ENCODE measurements around the gene RCOR1. TPM values are rescaled to one million over a fixed set of nuclear protein-coding genes. Genes with fewer than 3 reads are reported as not detected.

The RCOR1 gene
- polyA plus RNA-seq, 1 donor (not counting 4 experiments of a cell fraction or from before 2014, with no cell fraction given), result 27.0 TPM

DNA sequence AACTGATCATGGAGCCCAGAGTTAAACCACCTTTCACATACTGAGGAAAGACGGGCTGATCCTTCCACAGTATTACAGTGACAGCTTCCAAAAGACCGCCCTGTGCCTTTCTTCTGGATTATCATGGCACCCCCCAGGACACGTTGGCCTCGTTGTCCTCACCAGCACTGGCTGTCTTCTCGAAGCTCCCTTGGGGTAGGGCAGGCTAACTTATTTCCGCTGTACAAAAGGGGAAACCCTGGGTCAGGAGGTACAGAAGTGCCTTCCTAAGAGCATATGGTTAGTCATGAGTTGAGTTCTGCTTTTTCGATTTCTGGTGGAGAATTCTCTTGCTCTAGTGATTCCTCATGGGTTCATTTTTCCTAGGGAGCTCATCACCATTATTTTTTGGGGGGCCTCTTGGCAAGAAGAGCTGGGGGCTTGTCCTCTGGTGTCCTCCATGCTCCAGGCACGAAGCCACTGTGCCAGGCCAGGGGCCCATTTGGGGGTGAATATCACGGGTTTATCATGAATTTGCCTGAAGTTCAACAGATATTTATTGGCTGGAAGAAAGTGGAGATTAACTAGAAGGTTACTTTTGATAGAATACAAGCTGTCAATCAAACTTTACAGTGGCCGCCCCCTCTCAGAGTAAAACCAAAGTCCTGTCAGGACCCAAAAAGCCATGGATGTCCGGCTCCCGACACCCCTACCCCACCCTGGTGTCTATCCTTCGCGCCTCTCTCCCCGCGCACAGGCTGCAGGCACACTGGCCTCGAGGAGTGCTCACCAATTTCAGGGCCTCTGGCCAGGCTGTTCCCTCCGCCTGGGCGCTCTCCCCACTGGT lies 176.0 kb downstream of the RCOR1 start:
- Histone ChIP-seq H3K9me1 (ENCODE audit: control insufficient read depth, extremely low read depth, insufficient read depth, low read length) (no peaks in the 10 kb centered on the region), H4K20me1 (ENCODE audit: control insufficient read depth, extremely low read depth, insufficient read depth, low read length) (no peaks in the 10 kb centered on the region), H2AFZ (ENCODE audit: control insufficient read depth, low read length) (no peak overlapping the region), H3K27me3 (ENCODE audit: control insufficient read depth, extremely low read depth, insufficient read depth, low read length) (no peaks in the 10 kb centered on the region), H3K9ac (ENCODE audit: control insufficient read depth, extremely low read depth, insufficient read depth, low read length) (no peak overlapping the region), H3K4me3 (ENCODE audit: control insufficient read depth in 2 of 3, extremely low read depth in 1 of 3, insufficient read depth in 2 of 3, low read depth in 1 of 3, low read length in 3 of 3) (no peak overlapping the region), H3K4me1 (ENCODE audit: control insufficient read depth, extremely low read depth, insufficient read depth, low read length) (no peaks in the 10 kb centered on the region), H3K27ac (ENCODE audit: control insufficient read depth, insufficient read depth, low read length) (no peak overlapping the region), H3K36me3 (ENCODE audit: control insufficient read depth in 2 of 2, extremely low read depth in 1 of 2, insufficient read depth in 2 of 2, low read length in 2 of 2) (no peaks in the 10 kb centered on the region), H3K4me2 (ENCODE audit: control insufficient read depth, extremely low read depth, insufficient read depth, low read depth, low read length) (no peak overlapping the region), H3K9me3 (ENCODE audit: control insufficient read depth, low read depth, low read length) (no peaks in the 10 kb centered on the region), H3K79me2 (ENCODE audit: control insufficient read depth, insufficient read depth, low read length) (no peaks in the 10 kb centered on the region)
- FAIRE-seq, result no peak
- no peak for TF ChIP-seq EZH2 (IDR thresholded peaks at IDR 0.05; ENCODE audit: low read length)
- TF ChIP-seq, protein P1, sequence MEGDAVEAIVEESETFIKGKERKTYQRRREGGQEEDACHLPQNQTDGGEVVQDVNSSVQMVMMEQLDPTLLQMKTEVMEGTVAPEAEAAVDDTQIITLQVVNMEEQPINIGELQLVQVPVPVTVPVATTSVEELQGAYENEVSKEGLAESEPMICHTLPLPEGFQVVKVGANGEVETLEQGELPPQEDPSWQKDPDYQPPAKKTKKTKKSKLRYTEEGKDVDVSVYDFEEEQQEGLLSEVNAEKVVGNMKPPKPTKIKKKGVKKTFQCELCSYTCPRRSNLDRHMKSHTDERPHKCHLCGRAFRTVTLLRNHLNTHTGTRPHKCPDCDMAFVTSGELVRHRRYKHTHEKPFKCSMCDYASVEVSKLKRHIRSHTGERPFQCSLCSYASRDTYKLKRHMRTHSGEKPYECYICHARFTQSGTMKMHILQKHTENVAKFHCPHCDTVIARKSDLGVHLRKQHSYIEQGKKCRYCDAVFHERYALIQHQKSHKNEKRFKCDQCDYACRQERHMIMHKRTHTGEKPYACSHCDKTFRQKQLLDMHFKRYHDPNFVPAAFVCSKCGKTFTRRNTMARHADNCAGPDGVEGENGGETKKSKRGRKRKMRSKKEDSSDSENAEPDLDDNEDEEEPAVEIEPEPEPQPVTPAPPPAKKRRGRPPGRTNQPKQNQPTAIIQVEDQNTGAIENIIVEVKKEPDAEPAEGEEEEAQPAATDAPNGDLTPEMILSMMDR (optimal IDR thresholded peaks at IDR 0.05 in 1 of 3, IDR thresholded peaks at IDR 0.05 in 1 of 3, conservative IDR thresholded peaks at IDR 0.05 in 1 of 3; ENCODE audit: extremely low read depth in 1 of 3, insufficient read depth in 2 of 3, low read length in 3 of 3), result no peak
- dilution Hi-C loops (cut with MboI; ENCODE audit: extremely low pct_ligation_motif_present, low sequenced_read_pairs), result no loop called here
- no peak for DNase-seq (ENCODE audit: low read depth, low spot score)

DNA sequence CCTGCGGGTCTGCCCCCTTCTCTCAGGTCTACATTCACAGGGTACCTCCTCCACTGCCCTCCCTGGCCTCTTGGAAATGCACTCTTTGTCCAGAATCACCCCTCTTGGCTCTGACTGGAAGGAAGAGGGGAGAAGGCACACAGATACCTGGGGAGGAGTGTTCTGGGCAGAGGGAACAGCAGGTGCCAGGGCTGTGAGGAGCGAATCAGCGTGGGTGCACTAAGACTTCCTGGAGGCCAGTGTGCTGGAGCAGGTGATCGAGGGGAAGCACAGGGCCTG lies 176.5 kb downstream of the RCOR1 start:
- FAIRE-seq (no peak), DNase-seq (ENCODE audit: low read depth, low spot score) (no peak)
- no peaks in the 10 kb centered on the region for H3K27me3 ChIP-seq (ENCODE audit: control insufficient read depth, extremely low read depth, insufficient read depth, low read length)
- no peaks in the 10 kb centered on the region for H3K79me2 ChIP-seq (ENCODE audit: control insufficient read depth, insufficient read depth, low read length)
- no peaks in the 10 kb centered on the region for H3K9me1 ChIP-seq (ENCODE audit: control insufficient read depth, extremely low read depth, insufficient read depth, low read length)
- no peak overlapping the region for H3K4me2 ChIP-seq (ENCODE audit: control insufficient read depth, extremely low read depth, insufficient read depth, low read depth, low read length)
- no peaks in the 10 kb centered on the region for H3K36me3 ChIP-seq (ENCODE audit: control insufficient read depth in 2 of 2, extremely low read depth in 1 of 2, insufficient read depth in 2 of 2, low read length in 2 of 2)
- no peaks in the 10 kb centered on the region for H3K4me1 ChIP-seq (ENCODE audit: control insufficient read depth, extremely low read depth, insufficient read depth, low read length)
- no peak overlapping the region for H3K27ac ChIP-seq (ENCODE audit: control insufficient read depth, insufficient read depth, low read length)
- H3K9me3 ChIP-seq (ENCODE audit: control insufficient read depth, low read depth, low read length), result no peaks in the 10 kb centered on the region
- no peak overlapping the region for H3K4me3 ChIP-seq (ENCODE audit: control insufficient read depth in 2 of 3, extremely low read depth in 1 of 3, insufficient read depth in 2 of 3, low read depth in 1 of 3, low read length in 3 of 3)
- dilution Hi-C loops (cut with MboI; ENCODE audit: extremely low pct_ligation_motif_present, low sequenced_read_pairs), result no loop called here
- no peaks in the 10 kb centered on the region for H4K20me1 ChIP-seq (ENCODE audit: control insufficient read depth, extremely low read depth, insufficient read depth, low read length)
- no peak overlapping the region for H2AFZ ChIP-seq (ENCODE audit: control insufficient read depth, low read length)
- TF ChIP-seq, protein P1 (optimal IDR thresholded peaks at IDR 0.05 in 1 of 3, IDR thresholded peaks at IDR 0.05 in 1 of 3, conservative IDR thresholded peaks at IDR 0.05 in 1 of 3; ENCODE audit: extremely low read depth in 1 of 3, insufficient read depth in 2 of 3, low read length in 3 of 3), result no peak
- TF ChIP-seq EZH2 (IDR thresholded peaks at IDR 0.05; ENCODE audit: low read length), result no peak
- no peak overlapping the region for H3K9ac ChIP-seq (ENCODE audit: control insufficient read depth, extremely low read depth, insufficient read depth, low read length)

Measured in keratinocyte (primary cell).